ENCODE data around the gene P3H1. TPM values are rescaled to one million over a fixed set of nuclear protein-coding genes. Genes with fewer than 3 reads are reported as not detected.
"Not testable (repeated sequence)": the region's sequence is repeated elsewhere in the genome, so short reads cannot be mapped to it uniquely, and the experiment has no call there.

P3H1 gene
- total RNA-seq, 4 donors from 2014 or later = 19.5 to 33.5 (median 24.9) TPM

GRCh38 chr1:42732126-42732680 is 34.6 kb downstream of the P3H1 start:
- Histone ChIP-seq H3K9me3 (no peaks in the 10 kb centered on the region), H3K4me3 (no peak overlapping the region), H3K36me3 (no peaks in the 10 kb centered on the region), H3K27ac (replicated peaks in 1 of 4) (no peak overlapping the region), H3K4me1 (no peaks in the 10 kb centered on the region), H3K27me3 (peaks cover 0 to 11% (median 0%) of the 10 kb centered on the region in 4 donors)
- intact Hi-C loops (cut with DNase I) = no loop called here
- WGBS = 79% methylated on average over 10 of the region's 10 CpGs
- peak; percentile 82 for DNase-seq (ENCODE audit: extremely low spot score)
- TF ChIP-seq POLR2AphosphoS5 (IDR thresholded peaks at IDR 0.05) (no peak), POLR2A (IDR thresholded peaks at IDR 0.05; ENCODE audit: low read depth) (no peak), CTCF (IDR thresholded peaks at IDR 0.05) (no peak), EP300 (IDR thresholded peaks at IDR 0.05) (no peak)

- peaks cover 0 to 11% (median 0%) of the 10 kb centered on the region in 4 donors for H3K27me3 ChIP-seq
- H3K4me1 ChIP-seq = no peaks in the 10 kb centered on the region
- TF ChIP-seq CTCF (IDR thresholded peaks at IDR 0.05) (no peak), POLR2A (IDR thresholded peaks at IDR 0.05; ENCODE audit: low read depth) (no peak), EP300 (IDR thresholded peaks at IDR 0.05) (no peak), POLR2AphosphoS5 (IDR thresholded peaks at IDR 0.05) (no peak)
- no peaks in the 10 kb centered on the region for H3K36me3 ChIP-seq
- 93% methylated on average over 3 of the region's 3 CpGs for WGBS
- intact Hi-C loops (cut with DNase I) = no loop called here
- H3K4me3 ChIP-seq = no peak overlapping the region
- no peak for DNase-seq (ENCODE audit: extremely low spot score)
- H3K27ac ChIP-seq (replicated peaks in 1 of 4) = no peak overlapping the region
- H3K9me3 ChIP-seq = no peaks in the 10 kb centered on the region
These were observed 35.2 kb downstream of the P3H1 start for GRCh38 chr1:42731585-42731984.

- intact Hi-C loops (cut with DNase I) = no loop called here
- WGBS = 83% methylated on average over 4 of the region's 4 CpGs
- Histone ChIP-seq H3K4me3 (no peak overlapping the region), H3K27ac (replicated peaks in 1 of 4) (no peak overlapping the region), H3K9me3 (no peaks in the 10 kb centered on the region), H3K27me3 (peaks cover 0 to 11% (median 0%) of the 10 kb centered on the region in 4 donors), H3K36me3 (no peaks in the 10 kb centered on the region), H3K4me1 (no peaks in the 10 kb centered on the region)
- DNase-seq (ENCODE audit: extremely low spot score) = no peak
- TF ChIP-seq CTCF (IDR thresholded peaks at IDR 0.05) = no peak
- TF ChIP-seq POLR2A (IDR thresholded peaks at IDR 0.05; ENCODE audit: low read depth) = no peak
- no peak for TF ChIP-seq POLR2AphosphoS5 (IDR thresholded peaks at IDR 0.05)
- TF ChIP-seq EP300 (IDR thresholded peaks at IDR 0.05) = no peak
These were observed 35.8 kb downstream of the P3H1 start for GRCh38 chr1:42730988-42731387.

GRCh38 chr1:42730002-42730401 is 36.8 kb downstream of the P3H1 start:
- intact Hi-C loops (cut with DNase I) = no loop called here
- Histone ChIP-seq H3K9me3 (no peaks in the 10 kb centered on the region), H3K4me1 (no peaks in the 10 kb centered on the region), H3K27me3 (peaks cover 0 to 7% (median 0%) of the 10 kb centered on the region in 4 donors), H3K36me3 (no peaks in the 10 kb centered on the region), H3K27ac (replicated peaks in 1 of 4) (no peak overlapping the region), H3K4me3 (no peak overlapping the region)
- WGBS = 88% methylated on average over 3 of the region's 3 CpGs
- no peak for DNase-seq (ENCODE audit: extremely low spot score)
- TF ChIP-seq POLR2AphosphoS5 (IDR thresholded peaks at IDR 0.05) (no peak), CTCF (IDR thresholded peaks at IDR 0.05) (no peak), EP300 (IDR thresholded peaks at IDR 0.05) (no peak)

- intact Hi-C loops (cut with DNase I); H3K4me1 ChIP-seq; H3K4me3 ChIP-seq; H3K27me3 ChIP-seq; DNase-seq (ENCODE audit: extremely low spot score); H3K27ac ChIP-seq (replicated peaks in 1 of 4); H3K9me3 ChIP-seq; H3K36me3 ChIP-seq: not testable (repeated sequence)
- 100% methylated on average over 4 of the region's 4 CpGs for WGBS
These were observed 41.0 kb downstream of the P3H1 start for GRCh38 chr1:42725820-42726219.

Measured in esophagus muscularis mucosa (tissue), 4 donors.